ENCODE data around the gene LYSMD1. TPM values are rescaled to one million over a fixed set of nuclear protein-coding genes. Genes with fewer than 3 reads are reported as not detected.
"Not testable (repeated sequence)": the region's sequence is repeated elsewhere in the genome, so short reads cannot be mapped to it uniquely, and the experiment has no call there.

The LYSMD1 gene
- total and polyA plus RNA-seq, 7 experiments from 2014 or later = 0.35 to 3.3 (median 1.4) TPM

DNA sequence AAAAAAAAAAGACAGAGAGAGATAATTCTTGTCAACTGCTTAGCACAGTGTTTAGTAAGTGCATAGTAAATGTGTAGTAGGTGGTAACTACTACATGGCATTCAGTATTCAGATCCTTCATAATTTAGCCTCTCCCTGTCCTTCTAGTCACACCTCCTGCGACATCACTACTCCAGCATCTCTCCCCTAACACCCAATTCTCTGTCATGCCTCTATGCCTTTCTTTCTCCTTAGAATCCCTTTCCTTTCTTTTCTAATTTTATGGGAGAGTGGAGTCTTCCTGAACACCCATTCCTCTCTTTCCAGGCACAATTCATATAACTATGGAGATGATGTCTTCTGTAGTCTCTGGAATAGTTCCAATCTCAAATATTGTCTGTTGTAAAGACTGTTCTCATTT lies 28.2 kb upstream of the LYSMD1 start:
- DNase-seq (no peak), ATAC-seq (no peak)
- peaks cover 0 to 14% (median 0%) of the 10 kb centered on the region in 5 donors for H3K27me3 Mint-ChIP-seq
- peaks cover 17 to 41% (median 37%) of the 10 kb centered on the region in 7 donors for H3K4me1 Mint-ChIP-seq
- POLR2A ChIA-PET = interaction anchor here (0.7 to 1.0 kb wide), 4 partner anchors 22 to 262 kb away, joined by 3 to 4 read pairs (median 3); partner anchors contain the start of gene ZNF687
- peaks cover 0 to 4% (median 3%) of the 10 kb centered on the region in 5 donors for H3K36me3 Mint-ChIP-seq
- Histone ChIP-seq H3K9me3 (ENCODE audit: control insufficient read depth in 2 of 3, low read length in 3 of 3) (no peaks in the 10 kb centered on the region), H3K27me3 (ENCODE audit: control insufficient read depth in 2 of 2, insufficient read depth in 2 of 2, low read length in 2 of 2) (no peaks in the 10 kb centered on the region), H3K27ac (ENCODE audit: low read depth, low read length) (no peak overlapping the region), H3K36me3 (ENCODE audit: control insufficient read depth in 2 of 3, insufficient read depth in 3 of 3, low read length in 3 of 3) (no peaks in the 10 kb centered on the region), H3K4me1 (ENCODE audit: control insufficient read depth in 2 of 2, insufficient read depth in 2 of 2, low read length in 2 of 2) (peaks cover 10 to 17% of the 10 kb centered on the region in 2 donors), H3K4me3 (ENCODE audit: low read length) (no peak overlapping the region)
- CTCF ChIA-PET = interaction anchor here (0.8 to 1.4 kb wide), 2 partner anchors 58 to 143 kb away, joined by 3 to 5 read pairs; no protein-coding TSS in a partner anchor
- H3K27ac Mint-ChIP-seq = no peak overlapping the region
- peaks cover 0 to 6% (median 0%) of the 10 kb centered on the region in 11 donors for H3K9me3 Mint-ChIP-seq
- peak overlapping the region in 1 of 10 donors; percentile 6 for H3K4me3 Mint-ChIP-seq
- intact Hi-C loops (cut with micrococcal nuclease) = no loop called here

DNA sequence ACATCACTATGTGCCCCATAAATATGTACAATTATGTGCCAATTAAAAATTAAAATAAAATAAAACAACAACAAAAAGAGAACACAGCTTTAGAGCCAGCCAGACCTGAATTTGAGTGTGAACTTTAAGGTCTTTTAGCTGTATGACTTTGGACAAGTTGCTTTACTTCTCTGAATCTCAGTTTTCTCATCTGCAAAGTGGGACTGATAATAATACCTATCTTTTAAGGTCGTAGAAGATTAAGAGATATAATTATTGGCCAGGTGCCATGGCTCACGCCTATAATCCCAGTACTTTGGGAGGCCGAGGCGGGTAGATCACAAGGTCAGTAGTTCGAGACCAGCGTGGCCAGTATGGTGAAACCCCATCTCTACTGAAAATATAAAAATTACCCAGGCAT lies 27.6 kb upstream of the LYSMD1 start:
- Mint-ChIP-seq H3K27me3 (peaks cover 0 to 11% (median 0%) of the 10 kb centered on the region in 5 donors), H3K36me3 (peaks cover 0 to 2% (median under 1%) of the 10 kb centered on the region in 5 donors), H3K9me3 (peaks cover 0 to 3% (median 0%) of the 10 kb centered on the region in 11 donors), H3K4me3 (no peak overlapping the region), H3K4me1 (peaks cover 22 to 42% (median 39%) of the 10 kb centered on the region in 7 donors), H3K27ac (no peak overlapping the region)
- ChIA-PET CTCF (interaction anchor here (0.6 to 1.5 kb wide), 4 partner anchors 59 to 401 kb away, joined by 3 to 7 read pairs (median 4); no protein-coding TSS in a partner anchor), POLR2A (interaction anchor here (0.7 to 1.0 kb wide), 6 partner anchors 22 to 263 kb away, joined by 3 to 4 read pairs (median 3); partner anchors contain the start of gene ZNF687)
- no peaks in the 10 kb centered on the region for H3K9me3 ChIP-seq (ENCODE audit: control insufficient read depth in 2 of 3, low read length in 3 of 3)
- H3K4me1 ChIP-seq (ENCODE audit: control insufficient read depth in 2 of 2, insufficient read depth in 2 of 2, low read length in 2 of 2) = peaks cover 15 to 19% of the 10 kb centered on the region in 2 donors
- DNase-seq (no peak), ATAC-seq (no peak)
- intact Hi-C loops (cut with micrococcal nuclease) = no loop called here
- H3K27ac ChIP-seq (ENCODE audit: low read depth, low read length) = no peak overlapping the region
- H3K4me3 ChIP-seq (ENCODE audit: low read length) = no peak overlapping the region
- no peaks in the 10 kb centered on the region for H3K36me3 ChIP-seq (ENCODE audit: control insufficient read depth in 2 of 3, insufficient read depth in 3 of 3, low read length in 3 of 3)
- no peaks in the 10 kb centered on the region for H3K27me3 ChIP-seq (ENCODE audit: control insufficient read depth in 2 of 2, insufficient read depth in 2 of 2, low read length in 2 of 2)

DNA sequence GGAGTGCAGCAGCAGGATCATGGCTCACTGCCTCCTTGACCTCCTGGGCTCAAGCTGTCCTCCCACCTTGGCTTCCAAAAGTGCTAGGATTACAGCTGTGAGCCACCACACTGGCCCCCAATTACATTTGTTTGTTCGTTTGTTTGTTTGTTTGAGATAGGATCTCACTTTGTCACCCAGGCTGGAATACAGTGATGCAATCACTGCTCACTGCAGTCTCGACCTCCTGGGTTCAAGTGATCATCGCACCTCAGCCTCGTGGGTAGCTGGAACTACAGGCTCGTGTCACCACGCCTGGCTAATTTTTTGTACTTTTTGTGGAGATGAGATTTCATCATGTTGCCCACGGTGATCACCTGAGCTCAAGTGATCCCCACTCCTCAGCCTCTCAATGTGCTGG lies 26.3 kb upstream of the LYSMD1 start:
- POLR2A ChIA-PET = interaction anchor here (0.6 to 0.9 kb wide), 2 partner anchors 17 to 35 kb away, joined by 3 read pairs; partner anchors contain the start of gene TNFAIP8L2
- no peaks in the 10 kb centered on the region for H3K9me3 ChIP-seq (ENCODE audit: control insufficient read depth in 2 of 3, low read length in 3 of 3)
- H3K36me3 Mint-ChIP-seq = peaks cover 0 to 2% (median 0%) of the 10 kb centered on the region in 5 donors
- H3K27me3 Mint-ChIP-seq = peaks cover 0 to 9% (median 0%) of the 10 kb centered on the region in 5 donors
- DNase-seq (no peak), ATAC-seq (no peak)
- peaks cover 23 to 43% (median 39%) of the 10 kb centered on the region in 7 donors for H3K4me1 Mint-ChIP-seq
- intact Hi-C loops (cut with micrococcal nuclease) = no loop called here
- CTCF ChIA-PET = interaction anchor here (0.8 to 1.5 kb wide), 2 partner anchors 92 to 149 kb away, joined by 3 to 7 read pairs; no protein-coding TSS in a partner anchor
- peaks cover 0 to 2% (median 0%) of the 10 kb centered on the region in 11 donors for H3K9me3 Mint-ChIP-seq
- H3K4me3 ChIP-seq (ENCODE audit: low read length) = no peak overlapping the region
- peaks cover 16% of the 10 kb centered on the region in 2 donors for H3K4me1 ChIP-seq (ENCODE audit: control insufficient read depth in 2 of 2, insufficient read depth in 2 of 2, low read length in 2 of 2)
- H3K27ac ChIP-seq (ENCODE audit: low read depth, low read length) = no peak overlapping the region
- H3K27ac Mint-ChIP-seq = no peak overlapping the region
- H3K4me3 Mint-ChIP-seq = no peak overlapping the region
- H3K27me3 ChIP-seq (ENCODE audit: control insufficient read depth in 2 of 2, insufficient read depth in 2 of 2, low read length in 2 of 2) = no peaks in the 10 kb centered on the region
- no peaks in the 10 kb centered on the region for H3K36me3 ChIP-seq (ENCODE audit: control insufficient read depth in 2 of 3, insufficient read depth in 3 of 3, low read length in 3 of 3)

DNA sequence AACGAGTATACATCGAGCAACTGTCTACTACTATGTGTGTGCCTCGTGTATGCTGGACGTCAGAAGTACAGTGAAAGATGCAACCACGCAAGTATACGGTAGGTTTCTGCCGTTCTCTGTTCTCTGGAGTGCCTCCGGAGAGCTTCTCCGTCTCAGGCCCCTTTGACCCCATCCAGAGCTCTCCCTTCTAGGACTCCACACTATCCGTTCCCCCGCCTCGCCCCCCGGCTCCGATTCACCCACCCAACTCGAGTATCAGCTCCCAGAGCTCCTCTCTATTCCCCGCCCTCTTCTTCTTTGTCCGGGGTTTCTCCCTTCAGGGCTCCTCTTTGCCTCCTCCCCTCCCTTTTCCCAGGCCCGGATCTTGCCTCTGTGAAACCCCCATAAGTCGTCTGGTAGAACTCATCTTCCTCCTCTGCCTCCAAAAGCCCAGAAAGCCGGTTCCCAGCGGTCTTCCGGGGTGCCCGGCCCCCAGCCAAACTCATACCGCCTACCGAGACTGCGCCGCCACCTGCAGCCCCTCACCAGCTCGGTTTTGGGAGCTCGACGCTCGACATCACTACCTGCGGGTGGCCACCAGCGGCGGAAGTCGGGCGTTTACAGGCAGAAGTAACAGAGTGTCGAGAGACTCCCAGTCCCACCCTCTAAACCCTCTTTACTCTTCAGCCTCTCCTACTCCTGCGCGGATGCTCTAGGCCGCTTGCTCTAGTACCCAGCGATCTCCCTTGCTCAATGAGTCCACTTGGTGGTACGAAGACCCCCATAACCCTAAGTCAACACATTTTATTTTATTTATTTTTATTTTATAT lies 24.1 kb upstream of the LYSMD1 start, which contains the start of gene VPS72:
Gene VPS72, minus strand, starts transcription at position 561 of the 809 bp plus-strand sequence. Its CDS starts 76 bp downstream, at position 485.
- DNase-seq (peak; percentile 57 to 90 (median 85)), ATAC-seq (peak; percentile 98)
- Histone ChIP-seq H3K9me3 (ENCODE audit: control insufficient read depth in 2 of 3, low read length in 3 of 3) (no peaks in the 10 kb centered on the region), H3K4me3 (ENCODE audit: low read length) (peak within 1 kb of the TSS; percentile 80), H3K4me1 (ENCODE audit: control insufficient read depth in 2 of 2, insufficient read depth in 2 of 2, low read length in 2 of 2) (peaks cover 16% of the 10 kb centered on the region in 2 donors), H3K27ac (ENCODE audit: low read depth, low read length) (peak within 1 kb of the TSS; percentile 78), H3K27me3 (ENCODE audit: control insufficient read depth in 2 of 2, insufficient read depth in 2 of 2, low read length in 2 of 2) (no peaks in the 10 kb centered on the region), H3K36me3 (ENCODE audit: control insufficient read depth in 2 of 3, insufficient read depth in 3 of 3, low read length in 3 of 3) (peaks cover 0 to 12% (median 6%) of the 10 kb centered on the region in 3 experiments)
- Mint-ChIP-seq H3K27me3 (peaks cover 0 to 8% (median 0%) of the 10 kb centered on the region in 5 donors), H3K36me3 (peaks cover 0 to 9% (median 8%) of the 10 kb centered on the region in 5 donors), H3K27ac (peak within 1 kb of the TSS; percentile 91 to 98 (median 97)), H3K9me3 (peaks cover 0 to 2% (median 0%) of the 10 kb centered on the region in 11 donors), H3K4me1 (peaks cover 23 to 47% (median 35%) of the 10 kb centered on the region in 7 donors), H3K4me3 (peak within 1 kb of the TSS; percentile 91 to 99 (median 98))
- CTCF ChIA-PET = interaction anchor here (0.5 to 2.2 kb wide), 11 partner anchors 10 to 151 kb away, joined by 3 to 14 read pairs (median 3); partner anchors contain the start of gene TNFAIP8L2
- intact Hi-C loops (cut with micrococcal nuclease) = loop anchor here (1.0 kb wide), 6 partner anchors 8 to 209 kb away; partner anchors contain the start of genes PIP5K1A (in 2 of the 2), LYSMD1 (in 1 of the 2), PSMB4 (in 1 of the 2) and SCNM1 (in 1 of the 2)
- POLR2A ChIA-PET = interaction anchor here (0.7 to 2.7 kb wide), 21 partner anchors 8 to 1346 kb away, joined by 3 to 33 read pairs (median 4); partner anchors contain the start of genes CDC42SE1, ENSA, LYSMD1 and PIP5K1A

DNA sequence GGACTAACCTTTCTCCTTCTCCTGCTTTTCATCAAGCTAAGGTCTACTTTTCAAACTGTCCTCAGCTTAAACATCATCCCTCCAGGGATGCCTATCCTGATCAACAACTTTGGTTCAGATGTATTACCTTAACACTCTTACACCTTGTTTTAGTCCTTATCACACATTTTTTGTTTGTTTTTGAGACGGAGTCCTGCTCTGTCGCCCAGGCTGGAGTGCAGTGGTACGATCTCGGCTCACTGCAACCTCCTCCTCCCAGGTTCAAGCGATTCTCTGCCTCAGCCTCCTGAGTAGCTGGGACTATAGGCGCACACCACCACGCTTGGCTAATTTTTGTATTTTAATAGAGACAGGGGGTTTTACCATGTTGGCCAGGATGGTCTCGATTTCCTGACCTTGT lies 23.0 kb upstream of the LYSMD1 start:
- H3K4me3 ChIP-seq (ENCODE audit: low read length); H3K27me3 ChIP-seq (ENCODE audit: control insufficient read depth in 2 of 2, insufficient read depth in 2 of 2, low read length in 2 of 2); H3K9me3 ChIP-seq (ENCODE audit: control insufficient read depth in 2 of 3, low read length in 3 of 3); H3K9me3 Mint-ChIP-seq; CTCF ChIA-PET; intact Hi-C loops (cut with micrococcal nuclease); DNase-seq; H3K27me3 Mint-ChIP-seq; ATAC-seq: not testable (repeated sequence)
- Mint-ChIP-seq H3K36me3 (peaks cover 5 to 16% (median 13%) of the 10 kb centered on the region in 5 donors), H3K4me1 (peaks cover 23 to 47% (median 35%) of the 10 kb centered on the region in 7 donors), H3K27ac (peak overlapping the region; percentile 51 to 98 (median 96)), H3K4me3 (peak overlapping the region; percentile 91 to 99 (median 98))
- Histone ChIP-seq H3K36me3 (ENCODE audit: control insufficient read depth in 2 of 3, insufficient read depth in 3 of 3, low read length in 3 of 3) (peaks cover 3 to 24% (median 12%) of the 10 kb centered on the region in 3 experiments), H3K4me1 (ENCODE audit: control insufficient read depth in 2 of 2, insufficient read depth in 2 of 2, low read length in 2 of 2) (peaks cover 16% of the 10 kb centered on the region in 2 donors), H3K27ac (ENCODE audit: low read depth, low read length) (peak overlapping the region; percentile 78)
- POLR2A ChIA-PET = interaction anchor here (0.7 to 2.7 kb wide), 7 partner anchors 10 to 1345 kb away, joined by 3 to 33 read pairs (median 6); partner anchors contain the start of genes LYSMD1, PIP5K1A, SCNM1 and TNFAIP8L2

DNA sequence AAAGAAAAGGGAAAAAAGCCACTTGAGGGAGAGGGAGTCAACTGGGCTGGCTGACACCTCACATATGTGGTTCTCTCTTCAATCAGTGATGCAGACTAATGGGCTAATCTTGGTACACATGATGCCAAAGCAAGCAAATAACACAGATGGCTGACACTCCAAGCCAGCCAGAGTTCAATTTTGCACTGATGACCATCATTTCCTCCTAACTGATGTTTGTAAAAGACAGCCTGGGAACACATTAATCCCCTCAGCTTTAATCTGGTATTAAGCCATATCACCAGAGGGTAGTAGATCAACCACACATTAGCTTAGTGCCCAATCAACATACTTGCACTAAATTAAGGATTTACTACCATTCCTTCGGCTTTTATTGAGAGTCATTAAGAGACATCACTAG lies 21.5 kb upstream of the LYSMD1 start:
- Histone ChIP-seq H3K27me3 (ENCODE audit: control insufficient read depth in 2 of 2, insufficient read depth in 2 of 2, low read length in 2 of 2) (no peaks in the 10 kb centered on the region), H3K9me3 (ENCODE audit: control insufficient read depth in 2 of 3, low read length in 3 of 3) (no peaks in the 10 kb centered on the region), H3K4me1 (ENCODE audit: control insufficient read depth in 2 of 2, insufficient read depth in 2 of 2, low read length in 2 of 2) (peaks cover 16% of the 10 kb centered on the region in 2 donors), H3K36me3 (ENCODE audit: control insufficient read depth in 2 of 3, insufficient read depth in 3 of 3, low read length in 3 of 3) (peaks cover 13 to 38% (median 18%) of the 10 kb centered on the region in 3 experiments), H3K4me3 (ENCODE audit: low read length) (no peak overlapping the region), H3K27ac (ENCODE audit: low read depth, low read length) (no peak overlapping the region)
- peak overlapping the region in 2 of 10 donors; percentile 7 to 58 for H3K4me3 Mint-ChIP-seq
- ATAC-seq (no peak), DNase-seq (no peak)
- ChIA-PET POLR2A (interaction anchor here (1.6 kb wide), 2 partner anchors 16 to 30 kb away, joined by 6 to 7 read pairs; partner anchors contain the start of gene TNFAIP8L2), CTCF (interaction anchor here (0.6 kb wide), 1 partner anchor 20 kb away, joined by 5 read pairs; no protein-coding TSS in a partner anchor)
- peak overlapping the region in 1 of 9 donors; percentile 48 for H3K27ac Mint-ChIP-seq
- peaks cover 13 to 26% (median 20%) of the 10 kb centered on the region in 5 donors for H3K36me3 Mint-ChIP-seq
- H3K4me1 Mint-ChIP-seq = peaks cover 25 to 47% (median 35%) of the 10 kb centered on the region in 7 donors
- peaks cover 0 to 2% (median 0%) of the 10 kb centered on the region in 11 donors for H3K9me3 Mint-ChIP-seq
- H3K27me3 Mint-ChIP-seq = no peaks in the 10 kb centered on the region
- intact Hi-C loops (cut with micrococcal nuclease) = no loop called here
